Activated naive CD4-positive, alpha-beta T cell treated with anti-CD3 and anti-CD28 coated beads, Interleukin-2, amount 50 U/mL, for 72 hours (primary cell): Measurements from ENCODE around the gene CREB3L2. TPM values are rescaled to one million over a fixed set of nuclear protein-coding genes. Genes with fewer than 3 reads are reported as not detected.
"Not testable (repeated sequence)": the region's sequence is repeated elsewhere in the genome, so short reads cannot be mapped to it uniquely, and the experiment has no call there.

ENCODE experiments used
- ATAC-seq, 2 donors: fragments of 150-1000 bp; cut with Tn5 transposase; 2 replicates each; pipeline ENCODE4 v1.10.0; 2021; ENCODE audit warnings: mild to moderate bottlenecking in 2 of 2, moderate library complexity in 2 of 2
- DNase-seq, 2 donors: peaks; one replicate each; pipeline ENCODE4 v3.0.0; 2021 to 2022; ENCODE audit warnings: low spot score in 2 of 2
- H3K27ac Mint-ChIP-seq, 2 donors: one replicate each; pipeline ENCODE4 v1.8.0; 2022; ENCODE audit warnings: mild to moderate bottlenecking in 2 of 2, mixed read lengths in 2 of 2
- H3K36me3 Mint-ChIP-seq, 2 donors: one replicate each; pipeline ENCODE4 v1.8.0; 2022; ENCODE audit warnings: mixed read lengths in 2 of 2
- H3K9me3 Mint-ChIP-seq, 2 donors: one replicate each; pipeline ENCODE4 v1.8.0; 2022; ENCODE audit warnings: mixed read lengths in 2 of 2
- total RNA-seq, 2 donors: library from RNA; stranded (reverse); gene quantifications; one replicate each; pipeline ENCODE4 v1.2.3, GENCODE V29; 2022

Gene CREB3L2
- total RNA-seq, 2 donors from 2014 or later = 20.2 to 27.1 TPM

GRCh38 chr7:137984181-137985041 lies 17.5 kb downstream of the CREB3L2 start:
- DNase-seq = no peak
- ATAC-seq = no peak
- Mint-ChIP-seq H3K36me3 (peaks cover 23 to 45% of the 10 kb centered on the region in 2 donors), H3K27ac (no peak overlapping the region), H3K9me3 (peaks cover 0 to 15% of the 10 kb centered on the region in 2 donors)

- no peak for ATAC-seq
- Mint-ChIP-seq H3K36me3 (peaks cover 23 to 45% of the 10 kb centered on the region in 2 donors), H3K27ac (no peak overlapping the region), H3K9me3 (peaks cover 0 to 15% of the 10 kb centered on the region in 2 donors)
- no peak for DNase-seq
These were observed 18.4 kb downstream of the CREB3L2 start for GRCh38 chr7:137983323-137984008.

GRCh38 chr7:137982394-137982793 lies 19.5 kb downstream of the CREB3L2 start:
- not testable (repeated sequence) for H3K27ac Mint-ChIP-seq, DNase-seq, ATAC-seq
- Mint-ChIP-seq H3K36me3 (peaks cover 23 to 49% of the 10 kb centered on the region in 2 donors), H3K9me3 (peaks cover 0 to 15% of the 10 kb centered on the region in 2 donors)

GRCh38 chr7:137981668-137982067 lies 20.2 kb downstream of the CREB3L2 start:
- no peak for ATAC-seq
- Mint-ChIP-seq H3K27ac (no peak overlapping the region), H3K9me3 (peaks cover 0 to 15% of the 10 kb centered on the region in 2 donors), H3K36me3 (peaks cover 23 to 51% of the 10 kb centered on the region in 2 donors)
- DNase-seq = no peak

GRCh38 chr7:137981175-137981574 lies 20.7 kb downstream of the CREB3L2 start:
- no peak for ATAC-seq
- no peak overlapping the region for H3K27ac Mint-ChIP-seq
- no peak for DNase-seq
- H3K36me3 Mint-ChIP-seq = peaks cover 23 to 51% of the 10 kb centered on the region in 2 donors
- peaks cover 0 to 15% of the 10 kb centered on the region in 2 donors for H3K9me3 Mint-ChIP-seq

GRCh38 chr7:137980308-137980707 lies 21.6 kb downstream of the CREB3L2 start:
- ATAC-seq (no peak), DNase-seq (no peak)
- no peak overlapping the region for H3K27ac Mint-ChIP-seq
- peaks cover 0 to 15% of the 10 kb centered on the region in 2 donors for H3K9me3 Mint-ChIP-seq
- peaks cover 23 to 51% of the 10 kb centered on the region in 2 donors for H3K36me3 Mint-ChIP-seq

GRCh38 chr7:137978464-137979237 lies 23.2 kb downstream of the CREB3L2 start:
- DNase-seq (no peak), ATAC-seq (no peak)
- Mint-ChIP-seq H3K9me3 (peaks cover 0 to 15% of the 10 kb centered on the region in 2 donors), H3K27ac (no peak overlapping the region), H3K36me3 (peaks cover 9 to 35% of the 10 kb centered on the region in 2 donors)

- Mint-ChIP-seq H3K9me3 (peaks cover 0 to 7% of the 10 kb centered on the region in 2 donors), H3K27ac (no peak overlapping the region), H3K36me3 (peaks cover 0 to 21% of the 10 kb centered on the region in 2 donors)
- ATAC-seq = no peak
- DNase-seq = no peak
These were observed 24.7 kb downstream of the CREB3L2 start for GRCh38 chr7:137977173-137977572.

- DNase-seq = no peak
- peaks cover 0 to 7% of the 10 kb centered on the region in 2 donors for H3K9me3 Mint-ChIP-seq
- H3K27ac Mint-ChIP-seq = no peak overlapping the region
- no peak for ATAC-seq
- peaks cover 0 to 20% of the 10 kb centered on the region in 2 donors for H3K36me3 Mint-ChIP-seq
These were observed 25.2 kb downstream of the CREB3L2 start for GRCh38 chr7:137976696-137977095.

GRCh38 chr7:137976232-137976631 lies 25.7 kb downstream of the CREB3L2 start:
- H3K27ac Mint-ChIP-seq = no peak overlapping the region
- peaks cover 0 to 16% of the 10 kb centered on the region in 2 donors for H3K36me3 Mint-ChIP-seq
- ATAC-seq (no peak), DNase-seq (no peak)
- peaks cover 0 to 5% of the 10 kb centered on the region in 2 donors for H3K9me3 Mint-ChIP-seq

- no peak overlapping the region for H3K27ac Mint-ChIP-seq
- ATAC-seq (no peak), DNase-seq (no peak)
- H3K9me3 Mint-ChIP-seq = peaks cover 0 to under 1% of the 10 kb centered on the region in 2 donors
- H3K36me3 Mint-ChIP-seq = peaks cover 0 to 11% of the 10 kb centered on the region in 2 donors
These were observed 26.1 kb downstream of the CREB3L2 start for GRCh38 chr7:137975768-137976167.

GRCh38 chr7:137975221-137975620 lies 26.7 kb downstream of the CREB3L2 start:
- Mint-ChIP-seq H3K36me3 (peaks cover 0 to 10% of the 10 kb centered on the region in 2 donors), H3K27ac (no peak overlapping the region), H3K9me3 (no peaks in the 10 kb centered on the region)
- DNase-seq = no peak
- no peak for ATAC-seq

- DNase-seq (no peak), ATAC-seq (no peak)
- H3K27ac Mint-ChIP-seq = peak overlapping the region in 1 of 2 donors; percentile 72
- H3K36me3 Mint-ChIP-seq = peaks cover 0 to 8% of the 10 kb centered on the region in 2 donors
- H3K9me3 Mint-ChIP-seq = no peaks in the 10 kb centered on the region
These were observed 27.1 kb downstream of the CREB3L2 start for GRCh38 chr7:137974766-137975165.

- Mint-ChIP-seq H3K36me3 (peaks cover 0 to 6% of the 10 kb centered on the region in 2 donors), H3K27ac (no peak overlapping the region), H3K9me3 (peaks cover 0 to 4% of the 10 kb centered on the region in 2 donors)
- DNase-seq = no peak
- ATAC-seq = no peak
These were observed 31.5 kb downstream of the CREB3L2 start for GRCh38 chr7:137970253-137970975.

- ATAC-seq (no peak), DNase-seq (no peak)
- Mint-ChIP-seq H3K9me3 (peaks cover 0 to 4% of the 10 kb centered on the region in 2 donors), H3K36me3 (peaks cover 0 to 6% of the 10 kb centered on the region in 2 donors), H3K27ac (no peak overlapping the region)
These were observed 32.1 kb downstream of the CREB3L2 start for GRCh38 chr7:137969828-137970227.

- ATAC-seq = no peak
These were observed 33.0 kb downstream of the CREB3L2 start for GRCh38 chr7:137968890-137969289.

More at GRCh38 chr7:137968890-137969289, 33.0 kb downstream of the CREB3L2 start:
- Mint-ChIP-seq H3K27ac (no peak overlapping the region), H3K36me3 (peaks cover 0 to 6% of the 10 kb centered on the region in 2 donors), H3K9me3 (peaks cover 0 to 4% of the 10 kb centered on the region in 2 donors)
- DNase-seq = no peak
